Peyer's patch (tissue), 4 donors: Measurements from ENCODE around the gene TACC2.

Experiments
- POLR2A ChIP-seq, 2 donors: fragments of 450-650 bp; IDR thresholded peaks; one replicate each; pipeline ENCODE4 v1.5.1; 2017; ENCODE audit warnings: antibody characterized with exemption in 2 of 2, mild to moderate bottlenecking in 2 of 2, moderate library complexity in 2 of 2
- TF ChIP-seq, protein P1 (sequence below), 6 experiments: fragments of 450-650 bp in 4 of 6; fragments of 200-600 bp in 2 of 6; sonication (generic) in 1 of 6; IDR thresholded peaks; one replicate each; pipeline ENCODE4 v1.5.1; 2017 to 2019; ENCODE audit warnings: antibody characterized with exemption in 6 of 6, mild to moderate bottlenecking in 3 of 6, moderate library complexity in 1 of 6

DNA sequence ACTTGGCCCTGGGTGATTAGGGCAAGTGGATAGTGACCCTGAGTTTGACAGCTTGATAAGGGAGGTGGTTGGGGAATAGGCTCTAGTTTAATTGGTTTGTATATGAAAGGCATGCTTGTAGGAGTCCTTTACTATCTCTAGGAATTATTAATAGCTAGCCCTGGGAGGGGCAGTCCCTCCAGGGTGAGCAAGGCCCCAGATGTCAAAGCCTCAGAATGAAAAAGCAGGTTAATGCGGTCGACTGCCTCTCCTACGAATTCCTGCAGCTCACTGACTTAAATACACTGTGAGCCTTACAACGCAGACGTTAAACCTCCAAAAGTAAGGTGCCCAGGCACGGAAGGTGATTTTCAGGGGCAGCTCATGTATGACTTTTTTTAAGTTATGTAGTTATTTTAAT lies 276.9 kb downstream of the TACC2 start:
- no peak for TF ChIP-seq POLR2A (IDR thresholded peaks at IDR 0.05)
- TF ChIP-seq, protein P1, sequence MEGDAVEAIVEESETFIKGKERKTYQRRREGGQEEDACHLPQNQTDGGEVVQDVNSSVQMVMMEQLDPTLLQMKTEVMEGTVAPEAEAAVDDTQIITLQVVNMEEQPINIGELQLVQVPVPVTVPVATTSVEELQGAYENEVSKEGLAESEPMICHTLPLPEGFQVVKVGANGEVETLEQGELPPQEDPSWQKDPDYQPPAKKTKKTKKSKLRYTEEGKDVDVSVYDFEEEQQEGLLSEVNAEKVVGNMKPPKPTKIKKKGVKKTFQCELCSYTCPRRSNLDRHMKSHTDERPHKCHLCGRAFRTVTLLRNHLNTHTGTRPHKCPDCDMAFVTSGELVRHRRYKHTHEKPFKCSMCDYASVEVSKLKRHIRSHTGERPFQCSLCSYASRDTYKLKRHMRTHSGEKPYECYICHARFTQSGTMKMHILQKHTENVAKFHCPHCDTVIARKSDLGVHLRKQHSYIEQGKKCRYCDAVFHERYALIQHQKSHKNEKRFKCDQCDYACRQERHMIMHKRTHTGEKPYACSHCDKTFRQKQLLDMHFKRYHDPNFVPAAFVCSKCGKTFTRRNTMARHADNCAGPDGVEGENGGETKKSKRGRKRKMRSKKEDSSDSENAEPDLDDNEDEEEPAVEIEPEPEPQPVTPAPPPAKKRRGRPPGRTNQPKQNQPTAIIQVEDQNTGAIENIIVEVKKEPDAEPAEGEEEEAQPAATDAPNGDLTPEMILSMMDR (IDR thresholded peaks at IDR 0.05), result no peak
